ENCODE measurements around the gene CBLL1. TPM values are rescaled to one million over a fixed set of nuclear protein-coding genes. Genes with fewer than 3 reads are reported as not detected.

Gene CBLL1
- total RNA-seq, 1 experiment from 2014 or later = 29.8 TPM

GRCh38 chr7:107788216-107788615 lies 44.3 kb downstream of the CBLL1 start:
- Mint-ChIP-seq H3K27ac (no peak overlapping the region), H3K4me3 (no peak overlapping the region), H3K4me1 (peaks cover 25% of the 10 kb centered on the region), H3K9me3 (0 out of 2 replicates have a peak, but pooled peaks cover 4% of the 10 kb centered on the region), H3K27me3 (ENCODE audit: low read depth) (no peaks in the 10 kb centered on the region), H3K36me3 (no peaks in the 10 kb centered on the region)
- TF ChIP-seq MAX (CRISPR knock-in tag; IDR thresholded peaks at IDR 0.05) (no peak), FOXK1 (CRISPR knock-in tag; IDR thresholded peaks at IDR 0.05) (no peak)
- TF ChIP-seq, protein P1, sequence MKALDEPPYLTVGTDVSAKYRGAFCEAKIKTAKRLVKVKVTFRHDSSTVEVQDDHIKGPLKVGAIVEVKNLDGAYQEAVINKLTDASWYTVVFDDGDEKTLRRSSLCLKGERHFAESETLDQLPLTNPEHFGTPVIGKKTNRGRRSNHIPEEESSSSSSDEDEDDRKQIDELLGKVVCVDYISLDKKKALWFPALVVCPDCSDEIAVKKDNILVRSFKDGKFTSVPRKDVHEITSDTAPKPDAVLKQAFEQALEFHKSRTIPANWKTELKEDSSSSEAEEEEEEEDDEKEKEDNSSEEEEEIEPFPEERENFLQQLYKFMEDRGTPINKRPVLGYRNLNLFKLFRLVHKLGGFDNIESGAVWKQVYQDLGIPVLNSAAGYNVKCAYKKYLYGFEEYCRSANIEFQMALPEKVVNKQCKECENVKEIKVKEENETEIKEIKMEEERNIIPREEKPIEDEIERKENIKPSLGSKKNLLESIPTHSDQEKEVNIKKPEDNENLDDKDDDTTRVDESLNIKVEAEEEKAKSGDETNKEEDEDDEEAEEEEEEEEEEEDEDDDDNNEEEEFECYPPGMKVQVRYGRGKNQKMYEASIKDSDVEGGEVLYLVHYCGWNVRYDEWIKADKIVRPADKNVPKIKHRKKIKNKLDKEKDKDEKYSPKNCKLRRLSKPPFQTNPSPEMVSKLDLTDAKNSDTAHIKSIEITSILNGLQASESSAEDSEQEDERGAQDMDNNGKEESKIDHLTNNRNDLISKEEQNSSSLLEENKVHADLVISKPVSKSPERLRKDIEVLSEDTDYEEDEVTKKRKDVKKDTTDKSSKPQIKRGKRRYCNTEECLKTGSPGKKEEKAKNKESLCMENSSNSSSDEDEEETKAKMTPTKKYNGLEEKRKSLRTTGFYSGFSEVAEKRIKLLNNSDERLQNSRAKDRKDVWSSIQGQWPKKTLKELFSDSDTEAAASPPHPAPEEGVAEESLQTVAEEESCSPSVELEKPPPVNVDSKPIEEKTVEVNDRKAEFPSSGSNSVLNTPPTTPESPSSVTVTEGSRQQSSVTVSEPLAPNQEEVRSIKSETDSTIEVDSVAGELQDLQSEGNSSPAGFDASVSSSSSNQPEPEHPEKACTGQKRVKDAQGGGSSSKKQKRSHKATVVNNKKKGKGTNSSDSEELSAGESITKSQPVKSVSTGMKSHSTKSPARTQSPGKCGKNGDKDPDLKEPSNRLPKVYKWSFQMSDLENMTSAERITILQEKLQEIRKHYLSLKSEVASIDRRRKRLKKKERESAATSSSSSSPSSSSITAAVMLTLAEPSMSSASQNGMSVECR (CRISPR knock-in tag; IDR thresholded peaks at IDR 0.05; ENCODE audit: borderline replicate concordance) = no peak
- DNase-seq (ENCODE audit: low spot score) (no peak), ATAC-seq (peak; percentile 51)
- CTCF ChIA-PET = interaction anchor here (0.6 to 1.8 kb wide), 2 partner anchors 87 to 223 kb away, joined by 3 to 8 read pairs; no protein-coding TSS in a partner anchor
- POLR2A ChIA-PET = interaction anchor here (0.7 kb wide), 1 partner anchor 313 kb away, joined by 5 read pairs; no protein-coding TSS in a partner anchor

GRCh38 chr7:107788662-107789061 lies 44.7 kb downstream of the CBLL1 start:
- Mint-ChIP-seq H3K9me3 (0 out of 2 replicates have a peak, but pooled peaks cover 4% of the 10 kb centered on the region), H3K27ac (no peak overlapping the region), H3K36me3 (no peaks in the 10 kb centered on the region), H3K27me3 (ENCODE audit: low read depth) (no peaks in the 10 kb centered on the region), H3K4me3 (no peak overlapping the region), H3K4me1 (peaks cover 25% of the 10 kb centered on the region)
- ChIA-PET POLR2A (interaction anchor here (0.7 kb wide), 1 partner anchor 312 kb away, joined by 5 read pairs; no protein-coding TSS in a partner anchor), CTCF (interaction anchor here (0.6 to 1.8 kb wide), 2 partner anchors 87 to 224 kb away, joined by 3 to 8 read pairs; no protein-coding TSS in a partner anchor)
- ATAC-seq = no peak
- DNase-seq (ENCODE audit: low spot score) = no peak
- TF ChIP-seq CBFB (CRISPR knock-in tag; IDR thresholded peaks at IDR 0.05; ENCODE audit: low read depth) (no peak), ZNF416 (CRISPR knock-in tag; IDR thresholded peaks at IDR 0.05) (no peak), ZBTB21 (CRISPR knock-in tag; IDR thresholded peaks at IDR 0.05; ENCODE audit: borderline replicate concordance) (no peak), USF2 (CRISPR knock-in tag; IDR thresholded peaks at IDR 0.05) (no peak), HMGXB4 (CRISPR knock-in tag; IDR thresholded peaks at IDR 0.05) (no peak), ZNF396 (CRISPR knock-in tag; IDR thresholded peaks at IDR 0.05; ENCODE audit: borderline replicate concordance) (no peak), ZNF263 (CRISPR knock-in tag; IDR thresholded peaks at IDR 0.05; ENCODE audit: low read depth) (no peak), GTF2I (CRISPR knock-in tag; conservative IDR thresholded peaks at IDR 0.05) (no peak), MAX (CRISPR knock-in tag; IDR thresholded peaks at IDR 0.05) (no peak), NFE2L1 (CRISPR knock-in tag; IDR thresholded peaks at IDR 0.05) (no peak), ZBTB43 (CRISPR knock-in tag; IDR thresholded peaks at IDR 0.05) (no peak), ZNF121 (CRISPR knock-in tag; IDR thresholded peaks at IDR 0.05) (no peak), FOXJ3 (CRISPR knock-in tag; IDR thresholded peaks at IDR 0.05; ENCODE audit: borderline replicate concordance) (no peak), ZNF423 (CRISPR knock-in tag; IDR thresholded peaks at IDR 0.05) (no peak), NR2C2 (CRISPR knock-in tag; IDR thresholded peaks at IDR 0.05) (no peak)
- TF ChIP-seq, protein P2, sequence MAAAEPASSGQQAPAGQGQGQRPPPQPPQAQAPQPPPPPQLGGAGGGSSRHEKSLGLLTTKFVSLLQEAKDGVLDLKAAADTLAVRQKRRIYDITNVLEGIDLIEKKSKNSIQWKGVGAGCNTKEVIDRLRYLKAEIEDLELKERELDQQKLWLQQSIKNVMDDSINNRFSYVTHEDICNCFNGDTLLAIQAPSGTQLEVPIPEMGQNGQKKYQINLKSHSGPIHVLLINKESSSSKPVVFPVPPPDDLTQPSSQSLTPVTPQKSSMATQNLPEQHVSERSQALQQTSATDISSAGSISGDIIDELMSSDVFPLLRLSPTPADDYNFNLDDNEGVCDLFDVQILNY (CRISPR knock-in tag; IDR thresholded peaks at IDR 0.05) = no peak
- TF ChIP-seq, protein P3, sequence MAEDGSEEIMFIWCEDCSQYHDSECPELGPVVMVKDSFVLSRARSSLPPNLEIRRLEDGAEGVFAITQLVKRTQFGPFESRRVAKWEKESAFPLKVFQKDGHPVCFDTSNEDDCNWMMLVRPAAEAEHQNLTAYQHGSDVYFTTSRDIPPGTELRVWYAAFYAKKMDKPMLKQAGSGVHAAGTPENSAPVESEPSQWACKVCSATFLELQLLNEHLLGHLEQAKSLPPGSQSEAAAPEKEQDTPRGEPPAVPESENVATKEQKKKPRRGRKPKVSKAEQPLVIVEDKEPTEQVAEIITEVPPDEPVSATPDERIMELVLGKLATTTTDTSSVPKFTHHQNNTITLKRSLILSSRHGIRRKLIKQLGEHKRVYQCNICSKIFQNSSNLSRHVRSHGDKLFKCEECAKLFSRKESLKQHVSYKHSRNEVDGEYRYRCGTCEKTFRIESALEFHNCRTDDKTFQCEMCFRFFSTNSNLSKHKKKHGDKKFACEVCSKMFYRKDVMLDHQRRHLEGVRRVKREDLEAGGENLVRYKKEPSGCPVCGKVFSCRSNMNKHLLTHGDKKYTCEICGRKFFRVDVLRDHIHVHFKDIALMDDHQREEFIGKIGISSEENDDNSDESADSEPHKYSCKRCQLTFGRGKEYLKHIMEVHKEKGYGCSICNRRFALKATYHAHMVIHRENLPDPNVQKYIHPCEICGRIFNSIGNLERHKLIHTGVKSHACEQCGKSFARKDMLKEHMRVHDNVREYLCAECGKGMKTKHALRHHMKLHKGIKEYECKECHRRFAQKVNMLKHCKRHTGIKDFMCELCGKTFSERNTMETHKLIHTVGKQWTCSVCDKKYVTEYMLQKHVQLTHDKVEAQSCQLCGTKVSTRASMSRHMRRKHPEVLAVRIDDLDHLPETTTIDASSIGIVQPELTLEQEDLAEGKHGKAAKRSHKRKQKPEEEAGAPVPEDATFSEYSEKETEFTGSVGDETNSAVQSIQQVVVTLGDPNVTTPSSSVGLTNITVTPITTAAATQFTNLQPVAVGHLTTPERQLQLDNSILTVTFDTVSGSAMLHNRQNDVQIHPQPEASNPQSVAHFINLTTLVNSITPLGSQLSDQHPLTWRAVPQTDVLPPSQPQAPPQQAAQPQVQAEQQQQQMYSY (CRISPR knock-in tag; IDR thresholded peaks at IDR 0.05) = no peak

All from WTC11 (cell line).